ENCODE data around the gene NTNG1.

DNA sequence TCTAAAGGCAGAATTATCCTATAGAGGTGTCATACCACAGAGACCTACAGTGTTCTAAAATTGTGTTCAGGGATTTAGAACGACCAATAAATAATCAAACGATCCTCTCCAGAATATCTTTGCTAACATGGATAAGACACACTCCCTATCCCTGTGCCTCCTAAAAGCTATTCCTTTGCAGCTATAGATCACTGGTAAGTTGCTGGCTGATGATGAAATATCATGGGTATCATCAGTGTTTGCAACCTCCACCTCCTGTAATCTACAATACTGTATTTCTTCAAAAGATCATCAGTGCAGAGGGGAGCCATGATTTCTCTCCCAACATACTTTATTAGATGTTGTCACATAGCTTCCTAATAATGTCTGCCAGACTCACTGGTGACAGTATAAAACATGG lies 201.9 kb downstream of the NTNG1 start:
- no peak for TF ChIP-seq TCF7 (IDR thresholded peaks at IDR 0.05; ENCODE audit: borderline replicate concordance)
- TF ChIP-seq BHLHE40 (IDR thresholded peaks at IDR 0.05; ENCODE audit: borderline replicate concordance in 1 of 2, low read depth in 2 of 2, low read length in 1 of 2): no peak
